AG10803 (cell line): ENCODE measurements around the gene CDH4.

Source experiments
- DNase-seq: peaks from one replicate; pipeline ENCODE4 v3.0.0; 2010; ENCODE audit warnings: low read depth
- H3K4me3 ChIP-seq: 2 replicates; pipeline ENCODE4 v1.5.1; 2011; ENCODE audit warnings: mild to moderate bottlenecking, low read length, control low read depth
- CTCF ChIP-seq: conservative IDR thresholded peaks from 2 replicates; pipeline ENCODE4 v1.5.1; 2011; ENCODE audit warnings: mild to moderate bottlenecking, low read length, control low read depth, inconsistent platforms

The CDH4 gene

DNA sequence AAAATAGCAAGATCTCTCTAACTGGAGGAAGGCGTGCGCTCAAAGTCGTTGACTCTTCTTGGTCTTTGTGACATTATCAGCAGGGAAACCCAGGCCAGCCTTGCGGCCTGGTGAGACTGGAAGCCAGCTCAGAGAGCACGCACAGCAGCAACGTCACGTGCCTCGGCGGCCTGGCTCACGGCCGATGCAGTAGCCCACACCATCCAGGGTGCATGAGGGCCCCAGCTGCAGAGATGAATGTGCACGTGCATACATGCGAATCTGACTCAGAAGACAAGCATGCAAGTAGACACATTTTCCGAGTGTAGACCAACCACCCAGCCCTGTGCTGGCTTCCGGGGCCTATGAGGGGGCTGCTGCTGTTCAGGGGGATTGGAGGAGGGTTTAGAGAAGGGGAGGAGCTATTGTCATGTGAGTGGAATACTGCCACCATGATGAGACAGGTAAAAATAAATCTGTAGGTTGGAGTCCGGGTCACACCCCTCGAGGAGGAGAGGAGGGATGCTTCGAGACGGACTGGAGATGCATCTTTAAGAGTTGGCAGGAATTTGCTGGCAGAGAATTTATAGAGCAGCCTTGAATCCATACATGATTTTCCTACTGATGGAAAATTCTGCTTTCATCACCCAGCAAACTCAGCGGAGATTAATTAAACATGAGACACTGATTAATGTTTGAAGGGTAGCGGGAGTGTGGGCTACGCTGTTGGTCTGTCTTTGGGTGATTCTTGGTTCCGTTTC lies 388.2 kb downstream of the CDH4 start:
- TF ChIP-seq CTCF, result no peak
- DNase-seq, result peak; percentile 92
- H3K4me3 ChIP-seq, result no peak overlapping the region

DNA sequence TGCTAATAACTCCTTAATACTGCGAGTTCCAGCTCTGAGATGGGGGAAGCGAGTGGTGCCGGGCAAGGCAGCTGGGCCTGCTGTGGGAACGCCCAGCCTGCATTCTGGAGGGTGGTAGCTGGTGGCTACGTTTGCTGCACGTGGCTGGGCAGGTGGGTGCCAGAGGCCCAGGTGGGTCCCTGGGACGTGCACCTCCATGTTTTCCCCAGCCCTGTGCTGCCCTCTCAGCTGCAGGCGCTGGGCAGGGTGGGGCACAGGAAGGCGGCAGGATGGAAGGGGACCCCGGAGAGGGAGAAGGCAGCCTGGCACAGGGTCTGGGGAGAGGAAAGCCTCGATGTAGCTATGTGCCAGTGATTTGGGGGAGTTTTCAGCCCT lies 388.8 kb downstream of the CDH4 start:
- TF ChIP-seq CTCF, result no peak
- no peak overlapping the region for H3K4me3 ChIP-seq
- DNase-seq, result no peak

DNA sequence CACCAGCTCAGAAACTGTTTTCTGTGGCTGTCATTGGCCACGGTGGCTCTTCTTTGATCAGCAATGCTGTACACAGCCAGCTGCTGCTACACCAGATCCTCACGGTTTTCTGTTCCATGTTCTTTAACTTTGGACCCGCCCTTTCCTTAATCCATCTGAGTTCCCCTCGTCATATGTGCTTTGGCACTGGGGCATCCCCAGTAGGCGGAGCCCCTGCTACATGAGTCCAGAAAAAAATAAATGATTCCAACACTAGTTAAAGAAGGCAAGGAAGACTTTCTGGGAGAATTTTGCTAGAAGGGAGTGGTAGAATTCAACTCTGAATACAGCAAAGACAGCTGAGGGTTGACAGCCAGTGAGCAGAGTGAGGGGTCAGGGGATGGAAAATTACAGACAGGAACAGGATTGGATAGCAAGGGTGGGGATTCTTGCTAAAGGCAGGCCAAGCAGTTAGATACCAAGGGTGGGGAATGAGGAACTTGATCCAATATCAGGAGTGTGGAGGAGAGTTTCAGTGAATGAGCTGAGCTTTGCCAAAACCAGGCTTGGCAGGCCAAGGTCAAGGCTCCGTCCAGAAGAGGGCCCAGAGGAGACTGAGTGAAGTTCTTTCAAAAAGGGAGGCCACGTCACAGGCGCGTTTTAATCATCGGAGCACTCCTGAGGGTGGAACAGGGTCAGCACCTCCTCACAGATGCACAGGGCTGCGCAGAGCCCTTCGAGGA lies 391.8 kb downstream of the CDH4 start:
- H3K4me3 ChIP-seq, result no peak overlapping the region
- no peak for TF ChIP-seq CTCF
- DNase-seq, result no peak

- no peak for TF ChIP-seq CTCF
- no peak overlapping the region for H3K4me3 ChIP-seq
- no peak for DNase-seq
These were observed 392.5 kb downstream of the CDH4 start for GRCh38 chr20:61644378-61645076.

DNA sequence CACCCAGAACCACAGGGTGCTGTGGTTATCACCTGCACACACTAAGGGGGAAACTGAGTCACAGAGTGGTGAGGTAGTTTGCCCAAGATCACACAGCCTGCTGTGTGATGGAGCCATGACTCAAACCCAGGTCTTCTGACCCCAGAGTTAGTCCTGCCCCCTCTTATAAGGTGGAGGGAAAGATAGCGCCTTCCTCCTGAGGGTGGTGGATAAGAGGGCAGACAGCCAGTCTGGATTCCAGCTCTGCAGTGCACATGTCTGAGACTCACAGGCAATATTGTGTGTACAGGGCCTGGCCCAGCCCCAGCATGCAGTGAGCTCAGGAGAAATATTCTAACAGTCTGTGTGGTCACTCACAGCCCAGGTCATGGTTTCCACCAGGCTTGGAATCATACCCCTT lies 393.7 kb downstream of the CDH4 start:
- no peak overlapping the region for H3K4me3 ChIP-seq
- DNase-seq, result no peak
- TF ChIP-seq CTCF, result no peak

DNA sequence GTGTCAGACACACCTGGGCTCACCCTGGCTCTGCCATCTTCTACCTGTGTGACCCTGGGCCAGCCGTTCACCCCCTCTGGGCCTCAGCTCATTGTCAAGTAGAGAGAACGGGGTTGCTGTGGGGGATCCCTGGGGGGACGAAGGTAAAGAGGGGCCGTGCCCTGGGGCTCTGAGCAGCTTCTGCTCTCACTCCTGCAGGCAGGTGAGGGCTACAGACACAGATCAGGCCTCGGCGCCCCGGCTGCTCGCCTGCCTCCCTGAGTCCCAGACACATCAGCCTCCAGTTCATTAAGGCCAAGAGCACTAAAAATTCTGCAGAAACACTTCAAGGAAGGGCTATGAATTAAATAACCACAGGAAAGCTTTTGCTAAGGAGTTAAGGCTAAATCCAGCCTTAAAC lies 394.4 kb downstream of the CDH4 start:
- DNase-seq, result no peak
- no peak overlapping the region for H3K4me3 ChIP-seq
- TF ChIP-seq CTCF, result no peak
